Neural cell (in vitro differentiated cells): ENCODE measurements around the gene MAGED1. TPM values are rescaled to one million over a fixed set of nuclear protein-coding genes. Genes with fewer than 3 reads are reported as not detected.

Source experiments
- H2AFZ ChIP-seq: fragments of 200-600, 300-800 bp; sonication (generic), shearing (Covaris generic); 2 replicates; pipeline ENCODE4 v1.6.0; 2014; ENCODE audit warnings: low read depth, mild to moderate bottlenecking, antibody characterized with exemption, low read length, moderate library complexity
- H3F3A ChIP-seq: fragments of 200-600 bp; shearing (Covaris generic); 2 replicates; pipeline ENCODE4 v1.6.1; 2016; ENCODE audit warnings: mild to moderate bottlenecking, moderate library complexity, mixed read lengths, antibody characterized with exemption, low read length; ENCODE audit not compliant: insufficient read depth, poor library complexity, severe bottlenecking
- H3K27ac ChIP-seq: fragments of 200-600, 300-800 bp; sonication (generic), shearing (Covaris generic); 2 replicates; pipeline ENCODE4 v1.5.1; 2014; ENCODE audit warnings: mild to moderate bottlenecking, low read length, moderate library complexity
- H3K27me3 ChIP-seq: fragments of 300-800, 200-600 bp; sonication (generic), shearing (Covaris generic); 2 replicates; pipeline ENCODE4 v1.6.0; 2014; ENCODE audit warnings: mild to moderate bottlenecking, low read depth, low read length, moderate library complexity; ENCODE audit not compliant: insufficient read depth
- H3K36me3 ChIP-seq: fragments of 300-800, 200-600 bp; sonication (generic), shearing (Covaris generic); 2 replicates; pipeline ENCODE4 v1.5.1; 2014; ENCODE audit warnings: mild to moderate bottlenecking, antibody characterized with exemption, low read length, moderate library complexity; ENCODE audit not compliant: insufficient read depth
- H3K4me2 ChIP-seq: fragments of 300-800, 200-600 bp; sonication (generic), shearing (Covaris generic); 2 replicates; pipeline ENCODE4 v1.6.0; 2014; ENCODE audit warnings: mild to moderate bottlenecking, low read length
- H3K4me3 ChIP-seq: fragments of 300-800, 200-600 bp; sonication (generic), shearing (Covaris generic); 2 replicates; pipeline ENCODE4 v1.5.1; 2014; ENCODE audit warnings: mild to moderate bottlenecking, low read length, moderate library complexity
- H3K79me2 ChIP-seq: fragments of 200-600 bp; shearing (Covaris generic); replicated peaks from 2 replicates; pipeline ENCODE4 v1.6.0; 2014; ENCODE audit warnings: mild to moderate bottlenecking, low read length, moderate library complexity; ENCODE audit not compliant: insufficient read depth
- H3K9ac ChIP-seq: fragments of 300-800, 200-600 bp; sonication (generic), shearing (Covaris generic); 2 replicates; pipeline ENCODE4 v1.6.1; 2016; ENCODE audit warnings: mild to moderate bottlenecking, low read length, mixed read lengths
- H3K9me2 ChIP-seq: fragments of 200-600 bp; shearing (Covaris generic); 2 replicates; pipeline ENCODE4 v1.6.1; 2016; ENCODE audit warnings: mild to moderate bottlenecking, low read length, mixed read lengths; ENCODE audit not compliant: insufficient read depth
- H3K9me3 ChIP-seq: fragments of 200-600, 300-800 bp; sonication (generic), shearing (Covaris generic); 2 replicates; pipeline ENCODE4 v1.6.1; 2016; ENCODE audit warnings: mild to moderate bottlenecking, mixed run types, low read length, moderate library complexity, mixed read lengths
- H4K20me1 ChIP-seq: fragments of 200-600 bp; shearing (Covaris generic); 2 replicates; pipeline ENCODE4 v1.6.1; 2016; ENCODE audit warnings: mild to moderate bottlenecking, mixed run types; ENCODE audit not compliant: insufficient read depth
- EP300 ChIP-seq: fragments of 450-650 bp; conservative IDR thresholded peaks from 2 replicates; pipeline ENCODE4 v1.6.1; 2014; ENCODE audit warnings: antibody characterized with exemption, mild to moderate bottlenecking, moderate library complexity; ENCODE audit not compliant: poor library complexity, severe bottlenecking
- EZH2 ChIP-seq: fragments of 200-600, 300-800 bp; shearing (Covaris generic), sonication (generic); IDR thresholded peaks from 2 replicates; pipeline ENCODE4 v1.6.1; 2014; ENCODE audit warnings: antibody characterized with exemption, low read length, borderline replicate concordance, mild to moderate bottlenecking; ENCODE audit not compliant: insufficient read depth, poor library complexity, severe bottlenecking
- MXI1 ChIP-seq: fragments of 450-650 bp; conservative IDR thresholded peaks from 2 replicates; pipeline ENCODE4 v1.6.1; 2014; ENCODE audit warnings: antibody characterized with exemption, mild to moderate bottlenecking; ENCODE audit not compliant: poor library complexity, severe bottlenecking
- POLR2AphosphoS5 ChIP-seq: IDR thresholded peaks from 2 replicates; pipeline ENCODE4 v1.6.1; 2012
- RAD21 ChIP-seq: fragments of 450-650 bp; conservative IDR thresholded peaks from 2 replicates; pipeline ENCODE4 v1.6.1; 2014; ENCODE audit warnings: antibody characterized with exemption, mild to moderate bottlenecking, moderate library complexity
- SMC3 ChIP-seq: fragments of 450-650 bp; conservative IDR thresholded peaks from 2 replicates; pipeline ENCODE4 v1.6.1; 2014; ENCODE audit warnings: antibody characterized with exemption, mild to moderate bottlenecking, moderate library complexity; ENCODE audit not compliant: poor library complexity
- TAF1 ChIP-seq: IDR thresholded peaks from 2 replicates; pipeline ENCODE4 v1.6.1; 2012; ENCODE audit warnings: low read depth
- polyA plus RNA-seq: library from polyadenylated mRNA; depleted of rRNA; stranded (reverse); fragments of >200 nt; gene quantifications from 2 replicates; pipeline ENCODE4 v1.2.3, GENCODE V29; 2014
- TF ChIP-seq, protein P1 (sequence below): IDR thresholded peaks from 2 replicates; pipeline ENCODE4 v1.6.1; 2012; ENCODE audit warnings: borderline replicate concordance
- TF ChIP-seq, protein P2 (sequence below): fragments of 450-650 bp; IDR thresholded peaks from 2 replicates; pipeline ENCODE4 v1.5.1; 2014; ENCODE audit warnings: antibody characterized with exemption, mild to moderate bottlenecking, moderate library complexity; ENCODE audit not compliant: poor library complexity, severe bottlenecking

The MAGED1 gene
- polyA plus RNA-seq, 1 donor from 2014 or later: 378 TPM

DNA sequence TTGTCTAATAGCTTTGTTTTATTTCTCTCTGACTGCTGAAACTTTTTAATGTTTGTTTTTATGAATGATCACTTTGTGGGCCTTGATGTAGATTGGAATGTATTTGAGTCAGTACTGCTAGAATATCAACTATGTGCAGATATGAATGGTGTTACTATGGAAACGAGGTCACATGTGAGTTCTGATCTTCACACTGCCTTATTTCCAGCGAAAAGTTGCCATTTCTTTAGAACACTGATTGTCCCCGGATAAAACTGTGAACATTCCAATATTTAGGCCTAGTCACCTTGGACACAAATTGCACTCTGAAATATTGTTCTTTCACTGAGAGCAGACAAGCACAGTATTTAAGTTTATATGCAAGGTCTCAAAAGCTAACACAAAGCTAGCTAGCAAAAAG lies 27.2 kb upstream of the MAGED1 start:
- Histone ChIP-seq H3K36me3 (no peaks in the 10 kb centered on the region), H3K9me3 (no peaks in the 10 kb centered on the region), H3K4me2 (no peak overlapping the region), H3K79me2 (peaks cover 16% of the 10 kb centered on the region), H3K9ac (no peak overlapping the region), H3K27me3 (no peaks in the 10 kb centered on the region), H2AFZ (no peak overlapping the region), H3F3A (no peaks in the 10 kb centered on the region), H3K27ac (peak overlapping the region; percentile 42), H4K20me1 (no peaks in the 10 kb centered on the region), H3K9me2 (no peaks in the 10 kb centered on the region), H3K4me3 (peak overlapping the region; percentile 23)
- no peak for TF ChIP-seq EZH2
- TF ChIP-seq TAF1: no peak
- no peak for TF ChIP-seq SMC3
- TF ChIP-seq, protein P1, sequence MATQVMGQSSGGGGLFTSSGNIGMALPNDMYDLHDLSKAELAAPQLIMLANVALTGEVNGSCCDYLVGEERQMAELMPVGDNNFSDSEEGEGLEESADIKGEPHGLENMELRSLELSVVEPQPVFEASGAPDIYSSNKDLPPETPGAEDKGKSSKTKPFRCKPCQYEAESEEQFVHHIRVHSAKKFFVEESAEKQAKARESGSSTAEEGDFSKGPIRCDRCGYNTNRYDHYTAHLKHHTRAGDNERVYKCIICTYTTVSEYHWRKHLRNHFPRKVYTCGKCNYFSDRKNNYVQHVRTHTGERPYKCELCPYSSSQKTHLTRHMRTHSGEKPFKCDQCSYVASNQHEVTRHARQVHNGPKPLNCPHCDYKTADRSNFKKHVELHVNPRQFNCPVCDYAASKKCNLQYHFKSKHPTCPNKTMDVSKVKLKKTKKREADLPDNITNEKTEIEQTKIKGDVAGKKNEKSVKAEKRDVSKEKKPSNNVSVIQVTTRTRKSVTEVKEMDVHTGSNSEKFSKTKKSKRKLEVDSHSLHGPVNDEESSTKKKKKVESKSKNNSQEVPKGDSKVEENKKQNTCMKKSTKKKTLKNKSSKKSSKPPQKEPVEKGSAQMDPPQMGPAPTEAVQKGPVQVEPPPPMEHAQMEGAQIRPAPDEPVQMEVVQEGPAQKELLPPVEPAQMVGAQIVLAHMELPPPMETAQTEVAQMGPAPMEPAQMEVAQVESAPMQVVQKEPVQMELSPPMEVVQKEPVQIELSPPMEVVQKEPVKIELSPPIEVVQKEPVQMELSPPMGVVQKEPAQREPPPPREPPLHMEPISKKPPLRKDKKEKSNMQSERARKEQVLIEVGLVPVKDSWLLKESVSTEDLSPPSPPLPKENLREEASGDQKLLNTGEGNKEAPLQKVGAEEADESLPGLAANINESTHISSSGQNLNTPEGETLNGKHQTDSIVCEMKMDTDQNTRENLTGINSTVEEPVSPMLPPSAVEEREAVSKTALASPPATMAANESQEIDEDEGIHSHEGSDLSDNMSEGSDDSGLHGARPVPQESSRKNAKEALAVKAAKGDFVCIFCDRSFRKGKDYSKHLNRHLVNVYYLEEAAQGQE: no peak
- TF ChIP-seq, protein P2, sequence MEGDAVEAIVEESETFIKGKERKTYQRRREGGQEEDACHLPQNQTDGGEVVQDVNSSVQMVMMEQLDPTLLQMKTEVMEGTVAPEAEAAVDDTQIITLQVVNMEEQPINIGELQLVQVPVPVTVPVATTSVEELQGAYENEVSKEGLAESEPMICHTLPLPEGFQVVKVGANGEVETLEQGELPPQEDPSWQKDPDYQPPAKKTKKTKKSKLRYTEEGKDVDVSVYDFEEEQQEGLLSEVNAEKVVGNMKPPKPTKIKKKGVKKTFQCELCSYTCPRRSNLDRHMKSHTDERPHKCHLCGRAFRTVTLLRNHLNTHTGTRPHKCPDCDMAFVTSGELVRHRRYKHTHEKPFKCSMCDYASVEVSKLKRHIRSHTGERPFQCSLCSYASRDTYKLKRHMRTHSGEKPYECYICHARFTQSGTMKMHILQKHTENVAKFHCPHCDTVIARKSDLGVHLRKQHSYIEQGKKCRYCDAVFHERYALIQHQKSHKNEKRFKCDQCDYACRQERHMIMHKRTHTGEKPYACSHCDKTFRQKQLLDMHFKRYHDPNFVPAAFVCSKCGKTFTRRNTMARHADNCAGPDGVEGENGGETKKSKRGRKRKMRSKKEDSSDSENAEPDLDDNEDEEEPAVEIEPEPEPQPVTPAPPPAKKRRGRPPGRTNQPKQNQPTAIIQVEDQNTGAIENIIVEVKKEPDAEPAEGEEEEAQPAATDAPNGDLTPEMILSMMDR: no peak
- TF ChIP-seq RAD21: no peak
- no peak for TF ChIP-seq MXI1
- no peak for TF ChIP-seq EP300
- TF ChIP-seq POLR2AphosphoS5: no peak

DNA sequence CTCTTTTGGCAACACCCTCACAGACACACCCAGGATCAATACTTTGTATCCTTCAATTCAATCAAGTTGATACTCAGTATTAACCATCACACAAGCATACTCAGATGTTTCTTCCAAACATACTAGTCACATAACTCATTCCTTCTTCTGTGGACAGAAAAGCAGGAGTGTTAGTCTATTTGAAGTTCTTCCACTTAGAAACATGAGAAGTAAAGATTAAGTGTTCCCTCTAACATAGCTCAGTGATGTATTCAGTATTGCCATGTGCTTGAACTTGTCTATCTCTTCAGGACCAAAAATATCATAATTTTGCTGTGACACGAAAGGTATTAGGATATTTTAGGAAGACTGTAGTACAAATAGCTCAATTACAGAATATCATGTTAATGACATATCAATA lies 25.8 kb upstream of the MAGED1 start:
- Histone ChIP-seq H3K9me2 (no peaks in the 10 kb centered on the region), H3K36me3 (no peaks in the 10 kb centered on the region), H3K4me2 (no peak overlapping the region), H3K9ac (no peak overlapping the region), H3F3A (no peaks in the 10 kb centered on the region), H3K4me3 (no peak overlapping the region), H2AFZ (no peak overlapping the region), H3K9me3 (no peaks in the 10 kb centered on the region), H3K27me3 (no peaks in the 10 kb centered on the region), H4K20me1 (no peaks in the 10 kb centered on the region), H3K79me2 (peaks cover 11% of the 10 kb centered on the region), H3K27ac (no peak overlapping the region)
- TF ChIP-seq SMC3 (no peak), RAD21 (no peak), MXI1 (no peak), POLR2AphosphoS5 (no peak)
- TF ChIP-seq, protein P2: no peak
